ENCODE data around the gene FOXRED1. TPM values are rescaled to one million over a fixed set of nuclear protein-coding genes. Genes with fewer than 3 reads are reported as not detected.
A peak's percentile ranks its signal among the peaks of the same experiment; 100 is the strongest.

Gene FOXRED1
- total and polyA plus RNA-seq, 9 of the 15 experiments (the other 6 are each of a cell fraction or from before 2014, with no cell fraction given), result 14.1 to 94.4 (median 53.1) TPM

GRCh38 chr11:126281666-126282175, 12.8 kb downstream of the FOXRED1 start:
- H3K27ac ChIP-seq (ENCODE audit: extremely low read depth, low read depth, low read length), result no peak overlapping the region

DNA sequence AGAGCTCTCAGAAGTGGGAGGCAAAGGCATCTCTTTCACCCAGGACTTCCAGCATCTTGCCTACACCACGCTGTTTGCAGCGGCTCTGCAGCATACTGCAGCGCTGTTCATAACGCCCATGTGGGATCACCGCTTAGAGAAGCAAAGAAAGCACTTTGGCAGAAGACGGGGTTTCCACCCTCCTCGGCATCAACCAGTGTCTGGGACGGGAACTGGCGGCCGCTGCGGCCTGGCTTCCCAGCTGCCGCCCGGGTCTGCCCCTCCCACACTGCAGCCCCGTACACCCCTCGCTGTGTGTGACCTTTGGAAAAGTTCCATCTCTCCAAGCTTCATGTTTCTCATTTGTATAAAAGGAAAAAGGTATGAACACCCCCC, 13.4 kb downstream of the FOXRED1 start:
- Histone ChIP-seq H3K36me3 (ENCODE audit: control insufficient read depth, insufficient read depth, low read length) (peaks cover 9% of the 10 kb centered on the region; the same call in 2 of the 3 replicates), H3K9me1 (ENCODE audit: control insufficient read depth, insufficient read depth, low read length) (no peaks in the 10 kb centered on the region), H3K4me3 (no peak overlapping the region; the same call in 1 of the 2 replicates), H4K20me1 (replicated peaks; ENCODE audit: control insufficient read depth, insufficient read depth, low read length) (no peaks in the 10 kb centered on the region; the same call in 1 of the 2 replicates), H3K4me1 (replicated peaks in 1 of 2; ENCODE audit: control insufficient read depth in 2 of 2, insufficient read depth in 2 of 2, low read length in 2 of 2) (peaks cover 19 to 26% of the 10 kb centered on the region in 2 experiments; a peak in 4 of 5 replicates), H3K9me3 (replicated peaks; ENCODE audit: control insufficient read depth, insufficient read depth, low read depth, low read length) (no peaks in the 10 kb centered on the region), H3K79me2 (ENCODE audit: control insufficient read depth, insufficient read depth, low read length) (no peaks in the 10 kb centered on the region), H3K27me3 (ENCODE audit: control insufficient read depth in 2 of 2, insufficient read depth in 2 of 2, low read length in 2 of 2) (no peaks in the 10 kb centered on the region), H2AFZ (ENCODE audit: low read depth, low read length) (peak overlapping the region; percentile 96), H3K4me2 (ENCODE audit: insufficient read depth, low read length) (peak overlapping the region; percentile 90), H3K27ac (ENCODE audit: extremely low read depth, low read depth, low read length) (no peak overlapping the region), H3K9ac (ENCODE audit: insufficient read depth in 1 of 2, low read depth in 2 of 2, low read length in 2 of 2) (peak overlapping the region; percentile 65 to 88; a peak in 3 of 4 replicates)
- intact Hi-C loops (cut with micrococcal nuclease), result no loop called here
- FAIRE-seq (no peak), ATAC-seq (peak; percentile 18), DNase-seq (ENCODE audit: extremely low read depth in 1 of 4, low spot score in 3 of 4) (peak in 2 of 4 experiments; percentile 36 to 37)
- CTCF ChIA-PET (ENCODE audit: low intra/inter-chr PET ratio), result no interaction called here
- TSS peak; percentile 57 for BruUV-seq (replicated peaks)
- POLR2A ChIA-PET, result interaction anchor here (0.8 to 1.9 kb wide), 3 partner anchors 9 to 123 kb away, joined by 4 to 6 read pairs (median 4); no protein-coding TSS in a partner anchor
- peak; percentile 32; the same call in 1 of the 2 replicates for TF ChIP-seq ZBTB33 (CRISPR knock-in tag; IDR thresholded peaks at IDR 0.05)
- TF ChIP-seq, protein P1, sequence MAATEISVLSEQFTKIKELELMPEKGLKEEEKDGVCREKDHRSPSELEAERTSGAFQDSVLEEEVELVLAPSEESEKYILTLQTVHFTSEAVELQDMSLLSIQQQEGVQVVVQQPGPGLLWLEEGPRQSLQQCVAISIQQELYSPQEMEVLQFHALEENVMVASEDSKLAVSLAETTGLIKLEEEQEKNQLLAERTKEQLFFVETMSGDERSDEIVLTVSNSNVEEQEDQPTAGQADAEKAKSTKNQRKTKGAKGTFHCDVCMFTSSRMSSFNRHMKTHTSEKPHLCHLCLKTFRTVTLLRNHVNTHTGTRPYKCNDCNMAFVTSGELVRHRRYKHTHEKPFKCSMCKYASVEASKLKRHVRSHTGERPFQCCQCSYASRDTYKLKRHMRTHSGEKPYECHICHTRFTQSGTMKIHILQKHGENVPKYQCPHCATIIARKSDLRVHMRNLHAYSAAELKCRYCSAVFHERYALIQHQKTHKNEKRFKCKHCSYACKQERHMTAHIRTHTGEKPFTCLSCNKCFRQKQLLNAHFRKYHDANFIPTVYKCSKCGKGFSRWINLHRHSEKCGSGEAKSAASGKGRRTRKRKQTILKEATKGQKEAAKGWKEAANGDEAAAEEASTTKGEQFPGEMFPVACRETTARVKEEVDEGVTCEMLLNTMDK (IDR thresholded peaks at IDR 0.05; ENCODE audit: borderline replicate concordance, insufficient read depth, low read depth, low read length, poor library complexity, severe bottlenecking), result no peak
- WGBS (ENCODE audit: insufficient coverage, low coverage, missing lambda C conversion rate), result 48% methylated on average over 15 of the region's 15 CpGs
- in situ Hi-C loops (cut with MboI), result no loop called here

More at GRCh38 chr11:126281666-126282175, 12.8 kb downstream of the FOXRED1 start:
- in situ Hi-C loops (cut with MboI), result no loop called here
- no TSS peak for BruUV-seq (replicated peaks)
- intact Hi-C loops (cut with micrococcal nuclease), result no loop called here
- POLR2A ChIA-PET, result interaction anchor here (0.6 to 2.5 kb wide), 4 partner anchors 9 to 14 kb away, joined by 3 to 14 read pairs (median 5); partner anchors contain the start of genes FOXRED1 and SRPRA
- H3K9me1 ChIP-seq (ENCODE audit: control insufficient read depth, insufficient read depth, low read length), result no peaks in the 10 kb centered on the region
- FAIRE-seq (no peak), ATAC-seq (no peak), DNase-seq (ENCODE audit: extremely low read depth in 1 of 4, low spot score in 3 of 4) (no peak)
- peaks cover 19 to 26% of the 10 kb centered on the region in 2 experiments; a peak in 4 of 5 replicates for H3K4me1 ChIP-seq (replicated peaks in 1 of 2; ENCODE audit: control insufficient read depth in 2 of 2, insufficient read depth in 2 of 2, low read length in 2 of 2)
- H4K20me1 ChIP-seq (replicated peaks; ENCODE audit: control insufficient read depth, insufficient read depth, low read length), result no peaks in the 10 kb centered on the region; the same call in 1 of the 2 replicates
- H3K36me3 ChIP-seq (ENCODE audit: control insufficient read depth, insufficient read depth, low read length), result peaks cover 15% of the 10 kb centered on the region; the same call in 2 of the 3 replicates
- TF ChIP-seq JUND (IDR thresholded peaks at IDR 0.05; ENCODE audit: borderline replicate concordance, low read depth, low read length) (no peak), JUND (tag; IDR thresholded peaks at IDR 0.05; ENCODE audit: borderline replicate concordance, low read depth, low read length) (no peak)
- WGBS (ENCODE audit: insufficient coverage, low coverage, missing lambda C conversion rate), result 88% methylated on average over 10 of the region's 10 CpGs
- H3K4me3 ChIP-seq, result no peak overlapping the region
- H3K79me2 ChIP-seq (ENCODE audit: control insufficient read depth, insufficient read depth, low read length), result no peaks in the 10 kb centered on the region
- no peaks in the 10 kb centered on the region for H3K27me3 ChIP-seq (ENCODE audit: control insufficient read depth in 2 of 2, insufficient read depth in 2 of 2, low read length in 2 of 2)
- no peak overlapping the region for H2AFZ ChIP-seq (ENCODE audit: low read depth, low read length)
- no peak overlapping the region for H3K9ac ChIP-seq (ENCODE audit: insufficient read depth in 1 of 2, low read depth in 2 of 2, low read length in 2 of 2)
- 0 out of 2 replicates have a peak overlapping the region, but pooled peaks have one; percentile 90 for H3K4me2 ChIP-seq (ENCODE audit: insufficient read depth, low read length)
- H3K9me3 ChIP-seq (replicated peaks; ENCODE audit: control insufficient read depth, insufficient read depth, low read depth, low read length), result no peaks in the 10 kb centered on the region
- CTCF ChIA-PET (ENCODE audit: low intra/inter-chr PET ratio), result no interaction called here

All from K562 (cell line).